ENCODE data around the gene CRELD2. TPM values are rescaled to one million over a fixed set of nuclear protein-coding genes. Genes with fewer than 3 reads are reported as not detected.

The CRELD2 gene
- total and polyA plus RNA-seq, 2 of the 13 experiments (the other 11 are each of a cell fraction or from before 2014, with no cell fraction given): 17.2 to 44.7 TPM

DNA sequence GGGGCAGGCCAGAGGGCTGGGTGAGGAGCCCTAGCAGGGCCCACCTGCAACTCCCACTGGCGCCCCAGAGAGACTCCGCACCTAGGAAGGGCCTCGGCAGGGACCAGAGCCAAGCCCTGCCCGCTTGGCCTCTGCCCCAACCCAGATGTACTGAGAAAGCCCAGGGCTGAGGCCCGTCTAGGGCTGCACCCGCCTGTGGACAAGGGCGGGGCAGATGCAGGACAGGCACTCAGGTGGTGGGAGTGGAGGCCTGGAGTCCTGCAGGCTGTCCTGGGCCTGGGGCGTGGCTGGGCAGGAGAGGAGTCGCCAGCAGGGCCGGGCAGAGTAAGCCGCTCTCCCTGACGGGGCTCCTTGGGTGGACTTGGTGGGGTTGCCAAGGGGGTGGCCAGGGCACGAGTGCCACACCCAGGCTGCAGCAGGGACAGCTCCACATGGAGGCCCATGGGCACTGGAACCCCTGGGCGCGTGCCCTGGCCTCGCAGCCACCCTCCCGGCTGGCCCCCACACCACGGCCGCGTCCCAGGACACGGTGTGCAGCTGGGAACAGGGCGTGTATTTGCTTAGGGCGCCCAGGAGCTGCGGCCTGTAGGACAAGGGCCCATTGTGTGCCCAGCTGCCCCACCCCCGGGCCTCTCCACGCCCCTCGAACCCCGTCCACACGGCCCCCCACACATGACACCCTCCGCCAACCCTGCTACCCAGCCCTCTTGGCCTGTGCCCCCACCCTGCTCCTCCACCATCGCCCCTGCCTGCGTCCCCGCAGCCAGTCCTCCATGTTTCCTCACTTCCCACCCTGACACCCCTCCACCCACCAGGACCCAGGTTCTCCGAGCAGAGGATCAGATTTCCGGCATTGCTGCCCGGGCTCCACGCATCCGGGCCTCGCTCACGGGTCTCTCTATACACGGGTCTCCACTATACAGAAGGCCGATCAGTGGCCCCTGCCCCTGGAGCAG, 30.8 kb downstream of the CRELD2 start (continued):
- TF ChIP-seq PRMT3 (CRISPR knock-in tag; IDR thresholded peaks at IDR 0.05; ENCODE audit: borderline replicate concordance, low read depth) (peak; percentile 43; the same call in 1 of the 2 replicates), ZNF616 (CRISPR knock-in tag; IDR thresholded peaks at IDR 0.05; ENCODE audit: low read depth) (peak; percentile 32; the same call in 1 of the 2 replicates), FOXO1 (CRISPR knock-in tag; IDR thresholded peaks at IDR 0.05) (peak; percentile 42), ZNF687 (CRISPR knock-in tag; IDR thresholded peaks at IDR 0.05) (peak; percentile 86), TSC22D2 (CRISPR knock-in tag; IDR thresholded peaks at IDR 0.05; ENCODE audit: borderline replicate concordance) (0 out of 2 replicates have a peak, but pooled peaks have one; percentile 41), ZBTB43 (CRISPR knock-in tag; conservative IDR thresholded peaks at IDR 0.05) (peak; percentile 82), ZNF160 (CRISPR knock-in tag; IDR thresholded peaks at IDR 0.05) (no peak; the same call in 1 of the 2 replicates), SALL2 (CRISPR knock-in tag; IDR thresholded peaks at IDR 0.05) (peak; percentile 78; the same call in 1 of the 2 replicates), TOPORS (CRISPR knock-in tag; IDR thresholded peaks at IDR 0.05) (0 out of 2 replicates have a peak, but pooled peaks have one; percentile 17), E2F1 (CRISPR knock-in tag; IDR thresholded peaks at IDR 0.05) (peak; percentile 22; the same call in 1 of the 2 replicates), RFX1 (IDR thresholded peaks at IDR 0.05) (no peak), ATAD3A (CRISPR knock-in tag; IDR thresholded peaks at IDR 0.05) (no peak), ZSCAN21 (CRISPR knock-in tag; IDR thresholded peaks at IDR 0.05; ENCODE audit: borderline replicate concordance) (peak; percentile 71), ZNF335 (CRISPR knock-in tag; IDR thresholded peaks at IDR 0.05) (no peak; the same call in 1 of the 2 replicates), MED1 (CRISPR knock-in tag; IDR thresholded peaks at IDR 0.05) (peak; percentile 81; the same call in 1 of the 2 replicates)
- TF ChIP-seq, protein P1, sequence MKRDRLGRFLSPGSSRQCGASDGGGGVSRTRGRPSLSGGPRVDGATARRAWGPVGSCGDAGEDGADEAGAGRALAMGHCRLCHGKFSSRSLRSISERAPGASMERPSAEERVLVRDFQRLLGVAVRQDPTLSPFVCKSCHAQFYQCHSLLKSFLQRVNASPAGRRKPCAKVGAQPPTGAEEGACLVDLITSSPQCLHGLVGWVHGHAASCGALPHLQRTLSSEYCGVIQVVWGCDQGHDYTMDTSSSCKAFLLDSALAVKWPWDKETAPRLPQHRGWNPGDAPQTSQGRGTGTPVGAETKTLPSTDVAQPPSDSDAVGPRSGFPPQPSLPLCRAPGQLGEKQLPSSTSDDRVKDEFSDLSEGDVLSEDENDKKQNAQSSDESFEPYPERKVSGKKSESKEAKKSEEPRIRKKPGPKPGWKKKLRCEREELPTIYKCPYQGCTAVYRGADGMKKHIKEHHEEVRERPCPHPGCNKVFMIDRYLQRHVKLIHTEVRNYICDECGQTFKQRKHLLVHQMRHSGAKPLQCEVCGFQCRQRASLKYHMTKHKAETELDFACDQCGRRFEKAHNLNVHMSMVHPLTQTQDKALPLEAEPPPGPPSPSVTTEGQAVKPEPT (CRISPR knock-in tag; IDR thresholded peaks at IDR 0.05; ENCODE audit: low read depth): no peak

All from HepG2 (cell line).